GM23338 (cell line): ENCODE data around the gene SYNE2. TPM values are rescaled to one million over a fixed set of nuclear protein-coding genes. Genes with fewer than 3 reads are reported as not detected.

Experiments used
- ATAC-seq: fragments of 200-7000 bp; cut with Tn5 transposase; 3 replicates; pipeline ENCODE4 v1.9.1; 2020
- DNase-seq: peaks from one replicate; pipeline ENCODE4 v3.0.0-alpha.2; 2015; ENCODE audit warnings: low spot score
- H2AFZ ChIP-seq: fragments of 200-600 bp; sonication (generic); 2 replicates; pipeline ENCODE4 v1.8.0; 2016; ENCODE audit warnings: antibody characterized with exemption, mild to moderate bottlenecking, moderate library complexity
- H3F3A ChIP-seq: fragments of 200-600 bp; sonication (generic); replicated peaks from 2 replicates; pipeline ENCODE4 v1.8.0; 2017; ENCODE audit warnings: antibody characterized with exemption, mixed run types, low read depth
- H3K27ac ChIP-seq: fragments of 200-600 bp; sonication (generic); 2 replicates; pipeline ENCODE4 v1.6.1; 2016; ENCODE audit warnings: low read depth
- H3K27me3 ChIP-seq: fragments of 200-600 bp; sonication (generic); 2 replicates; pipeline ENCODE4 v1.8.0; 2016; ENCODE audit warnings: mild to moderate bottlenecking, mixed run types, moderate library complexity; ENCODE audit not compliant: insufficient read depth
- H3K36me3 ChIP-seq: fragments of 200-600 bp; sonication (generic); 2 replicates; pipeline ENCODE4 v1.8.0; 2016; ENCODE audit warnings: mild to moderate bottlenecking; ENCODE audit not compliant: insufficient read depth
- H3K4me1 ChIP-seq: fragments of 200-600 bp; sonication (generic); 2 replicates; pipeline ENCODE4 v1.8.0; 2016; ENCODE audit warnings: mild to moderate bottlenecking, moderate library complexity; ENCODE audit not compliant: insufficient read depth
- H3K4me2 ChIP-seq: fragments of 200-600 bp; sonication (generic); 2 replicates; pipeline ENCODE4 v1.7.1; 2017; ENCODE audit warnings: mixed run types
- H3K4me3 ChIP-seq: fragments of 200-600 bp; sonication (generic); 2 replicates; pipeline ENCODE4 v1.6.1; 2016; ENCODE audit warnings: mixed run types
- H3K79me2 ChIP-seq: fragments of 200-600 bp; sonication (generic); replicated peaks from 2 replicates; pipeline ENCODE4 v1.8.0; 2017; ENCODE audit warnings: mild to moderate bottlenecking; ENCODE audit not compliant: insufficient read depth
- H3K9me2 ChIP-seq: fragments of 200-600 bp; sonication (generic); 2 replicates; pipeline ENCODE4 v1.8.0; 2017; ENCODE audit not compliant: insufficient read depth
- H4K20me1 ChIP-seq: fragments of 200-600 bp; sonication (generic); replicated peaks from 2 replicates; pipeline ENCODE4 v1.8.0; 2017; ENCODE audit warnings: mild to moderate bottlenecking; ENCODE audit not compliant: insufficient read depth
- H3K27ac Mint-ChIP-seq: 2 replicates; pipeline ENCODE4 v1.8.0; 2020; ENCODE audit warnings: inconsistent platforms, mild to moderate bottlenecking, moderate library complexity, mixed read lengths
- H3K27me3 Mint-ChIP-seq: 3 replicates; pipeline ENCODE4 v1.8.0; 2022; ENCODE audit warnings: low read depth, mild to moderate bottlenecking, moderate library complexity, mixed read lengths, inconsistent platforms; ENCODE audit not compliant: insufficient read depth, poor library complexity
- H3K36me3 Mint-ChIP-seq: 3 replicates; pipeline ENCODE4 v1.8.0; 2021; ENCODE audit warnings: low read depth, mild to moderate bottlenecking, inconsistent platforms, moderate library complexity, mixed read lengths
- H3K4me1 Mint-ChIP-seq: 3 replicates; pipeline ENCODE4 v1.8.0; 2020; ENCODE audit warnings: mild to moderate bottlenecking, inconsistent platforms, mixed read lengths
- H3K4me3 Mint-ChIP-seq: 3 replicates; pipeline ENCODE4 v1.8.0; 2021; ENCODE audit warnings: moderate library complexity, mild to moderate bottlenecking, inconsistent platforms, mixed read lengths
- H3K9me3 Mint-ChIP-seq: 3 replicates; pipeline ENCODE4 v1.8.0; 2020; ENCODE audit warnings: moderate library complexity, mild to moderate bottlenecking, inconsistent platforms, mixed read lengths
- CREB1 ChIP-seq: fragments of 250-450 bp; sonication (Bioruptor Pico); IDR thresholded peaks from 2 replicates; pipeline ENCODE4 v1.5.0; 2020; ENCODE audit warnings: low read depth, mild to moderate bottlenecking, moderate library complexity
- EZH2 ChIP-seq: fragments of 200-600 bp; sonication (generic); IDR thresholded peaks from one replicate; pipeline ENCODE4 v1.8.0; 2017; ENCODE audit warnings: antibody characterized with exemption, mild to moderate bottlenecking, low read depth; ENCODE audit not compliant: unreplicated experiment
- EZH2phosphoT487 ChIP-seq: fragments of 200-600 bp; sonication (generic); IDR thresholded peaks from one replicate; pipeline ENCODE4 v1.8.1; 2018; ENCODE audit warnings: antibody characterized with exemption; ENCODE audit not compliant: unreplicated experiment
- JUNB ChIP-seq: IDR thresholded peaks from one replicate; pipeline ENCODE4 v1.6.1; 2016; ENCODE audit warnings: antibody characterized with exemption; ENCODE audit not compliant: unreplicated experiment
- NANOG ChIP-seq: IDR thresholded peaks from 2 replicates; pipeline ENCODE4 v1.6.1; 2016; ENCODE audit warnings: antibody characterized with exemption, borderline replicate concordance
- POLR2AphosphoS5 ChIP-seq: IDR thresholded peaks from 2 replicates; pipeline ENCODE4 v1.6.1; 2016; ENCODE audit warnings: antibody characterized with exemption, low read depth
- STAT1 ChIP-seq: IDR thresholded peaks from one replicate; pipeline ENCODE4 v1.6.1; 2016; ENCODE audit warnings: antibody characterized with exemption; ENCODE audit not compliant: unreplicated experiment
- ZNF114 ChIP-seq: fragments of 250-450 bp; sonication (Bioruptor Pico); IDR thresholded peaks from 2 replicates; pipeline ENCODE4 v1.5.0; 2020; ENCODE audit warnings: mild to moderate bottlenecking, moderate library complexity
- ZNF331 ChIP-seq: fragments of 250-450 bp; sonication (Bioruptor Pico); IDR thresholded peaks from 2 replicates; pipeline ENCODE4 v1.5.0; 2020; ENCODE audit warnings: low read depth, mild to moderate bottlenecking, moderate library complexity
- polyA plus RNA-seq: library from polyadenylated mRNA; unstranded; fragments of >200 nt; fragmentation: Nextera tagmentation; extraction: Ambion mirVana; gene quantifications from 2 replicates; pipeline ENCODE4 v1.2.1, GENCODE V29; 2016
- total RNA-seq: library from RNA; depleted of rRNA; stranded (reverse); fragments of >200 nt; shearing (Covaris generic); gene quantifications from 2 replicates; pipeline ENCODE4 v1.2.3, GENCODE V29; 2014
- TF ChIP-seq, protein P1 (sequence below): IDR thresholded peaks from one replicate; pipeline ENCODE4 v1.6.1; 2018; ENCODE audit warnings: antibody characterized with exemption; ENCODE audit not compliant: unreplicated experiment
- TF ChIP-seq, protein P2 (sequence below): IDR thresholded peaks from 2 replicates; pipeline ENCODE4 v1.6.1; 2016; ENCODE audit warnings: antibody characterized with exemption
- TF ChIP-seq, protein P3 (sequence below): fragments of 250-450 bp; sonication (Bioruptor Pico); IDR thresholded peaks from 2 replicates; pipeline ENCODE4 v1.5.0; 2020; ENCODE audit warnings: mild to moderate bottlenecking, moderate library complexity
- TF ChIP-seq, protein P4 (sequence below), 2 experiments: fragments of 200-600 bp in 1 of 2; sonication (generic) in 1 of 2; conservative IDR thresholded peaks; 2 replicates each; pipeline versions ENCODE4 v1.5.1 to v1.6.1; 2016 to 2017; ENCODE audit warnings: antibody characterized with exemption in 2 of 2, low read depth in 2 of 2, mild to moderate bottlenecking in 2 of 2, moderate library complexity in 1 of 2

SYNE2 gene
- total and polyA plus RNA-seq, 2 experiments from 2014 or later = 34.3 to 86.5 TPM

DNA sequence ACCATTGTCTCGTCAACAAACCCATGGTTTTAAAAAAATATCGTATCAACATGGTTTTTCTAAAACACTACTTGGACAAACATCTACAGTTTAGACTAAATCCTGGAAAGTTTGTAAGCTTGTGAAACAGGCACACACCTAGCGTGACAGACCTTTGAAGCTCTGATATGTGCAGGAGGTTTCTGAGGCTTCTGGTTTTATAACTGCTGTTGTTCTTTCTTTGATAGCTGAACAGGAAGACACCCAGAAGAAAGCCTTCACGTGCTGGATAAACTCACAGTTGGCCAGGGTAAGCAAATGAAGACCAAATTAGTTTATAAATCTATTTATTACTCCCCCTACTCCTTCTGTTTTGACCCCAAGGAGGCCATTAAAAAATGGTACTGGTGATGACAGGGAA lies 87.6 kb downstream of the SYNE2 start:
- H4K20me1 ChIP-seq = no peaks in the 10 kb centered on the region
- H3K9me3 Mint-ChIP-seq = no peaks in the 10 kb centered on the region
- H3K79me2 ChIP-seq = no peaks in the 10 kb centered on the region
- H3K36me3 Mint-ChIP-seq = peaks cover 14% of the 10 kb centered on the region; the same call in 2 of the 3 replicates
- no peak for DNase-seq
- no peaks in the 10 kb centered on the region for H3K27me3 Mint-ChIP-seq
- TF ChIP-seq, protein P1, sequence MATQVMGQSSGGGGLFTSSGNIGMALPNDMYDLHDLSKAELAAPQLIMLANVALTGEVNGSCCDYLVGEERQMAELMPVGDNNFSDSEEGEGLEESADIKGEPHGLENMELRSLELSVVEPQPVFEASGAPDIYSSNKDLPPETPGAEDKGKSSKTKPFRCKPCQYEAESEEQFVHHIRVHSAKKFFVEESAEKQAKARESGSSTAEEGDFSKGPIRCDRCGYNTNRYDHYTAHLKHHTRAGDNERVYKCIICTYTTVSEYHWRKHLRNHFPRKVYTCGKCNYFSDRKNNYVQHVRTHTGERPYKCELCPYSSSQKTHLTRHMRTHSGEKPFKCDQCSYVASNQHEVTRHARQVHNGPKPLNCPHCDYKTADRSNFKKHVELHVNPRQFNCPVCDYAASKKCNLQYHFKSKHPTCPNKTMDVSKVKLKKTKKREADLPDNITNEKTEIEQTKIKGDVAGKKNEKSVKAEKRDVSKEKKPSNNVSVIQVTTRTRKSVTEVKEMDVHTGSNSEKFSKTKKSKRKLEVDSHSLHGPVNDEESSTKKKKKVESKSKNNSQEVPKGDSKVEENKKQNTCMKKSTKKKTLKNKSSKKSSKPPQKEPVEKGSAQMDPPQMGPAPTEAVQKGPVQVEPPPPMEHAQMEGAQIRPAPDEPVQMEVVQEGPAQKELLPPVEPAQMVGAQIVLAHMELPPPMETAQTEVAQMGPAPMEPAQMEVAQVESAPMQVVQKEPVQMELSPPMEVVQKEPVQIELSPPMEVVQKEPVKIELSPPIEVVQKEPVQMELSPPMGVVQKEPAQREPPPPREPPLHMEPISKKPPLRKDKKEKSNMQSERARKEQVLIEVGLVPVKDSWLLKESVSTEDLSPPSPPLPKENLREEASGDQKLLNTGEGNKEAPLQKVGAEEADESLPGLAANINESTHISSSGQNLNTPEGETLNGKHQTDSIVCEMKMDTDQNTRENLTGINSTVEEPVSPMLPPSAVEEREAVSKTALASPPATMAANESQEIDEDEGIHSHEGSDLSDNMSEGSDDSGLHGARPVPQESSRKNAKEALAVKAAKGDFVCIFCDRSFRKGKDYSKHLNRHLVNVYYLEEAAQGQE = no peak
- no peak for TF ChIP-seq STAT1
- no peak for TF ChIP-seq ZNF331 (CRISPR knock-in tag)
- TF ChIP-seq EZH2phosphoT487 = no peak
- TF ChIP-seq EZH2 = no peak
- no peak for TF ChIP-seq POLR2AphosphoS5
- TF ChIP-seq NANOG = no peak
- TF ChIP-seq, protein P2, sequence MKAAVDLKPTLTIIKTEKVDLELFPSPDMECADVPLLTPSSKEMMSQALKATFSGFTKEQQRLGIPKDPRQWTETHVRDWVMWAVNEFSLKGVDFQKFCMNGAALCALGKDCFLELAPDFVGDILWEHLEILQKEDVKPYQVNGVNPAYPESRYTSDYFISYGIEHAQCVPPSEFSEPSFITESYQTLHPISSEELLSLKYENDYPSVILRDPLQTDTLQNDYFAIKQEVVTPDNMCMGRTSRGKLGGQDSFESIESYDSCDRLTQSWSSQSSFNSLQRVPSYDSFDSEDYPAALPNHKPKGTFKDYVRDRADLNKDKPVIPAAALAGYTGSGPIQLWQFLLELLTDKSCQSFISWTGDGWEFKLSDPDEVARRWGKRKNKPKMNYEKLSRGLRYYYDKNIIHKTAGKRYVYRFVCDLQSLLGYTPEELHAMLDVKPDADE = no peak
- TF ChIP-seq, protein P3, sequence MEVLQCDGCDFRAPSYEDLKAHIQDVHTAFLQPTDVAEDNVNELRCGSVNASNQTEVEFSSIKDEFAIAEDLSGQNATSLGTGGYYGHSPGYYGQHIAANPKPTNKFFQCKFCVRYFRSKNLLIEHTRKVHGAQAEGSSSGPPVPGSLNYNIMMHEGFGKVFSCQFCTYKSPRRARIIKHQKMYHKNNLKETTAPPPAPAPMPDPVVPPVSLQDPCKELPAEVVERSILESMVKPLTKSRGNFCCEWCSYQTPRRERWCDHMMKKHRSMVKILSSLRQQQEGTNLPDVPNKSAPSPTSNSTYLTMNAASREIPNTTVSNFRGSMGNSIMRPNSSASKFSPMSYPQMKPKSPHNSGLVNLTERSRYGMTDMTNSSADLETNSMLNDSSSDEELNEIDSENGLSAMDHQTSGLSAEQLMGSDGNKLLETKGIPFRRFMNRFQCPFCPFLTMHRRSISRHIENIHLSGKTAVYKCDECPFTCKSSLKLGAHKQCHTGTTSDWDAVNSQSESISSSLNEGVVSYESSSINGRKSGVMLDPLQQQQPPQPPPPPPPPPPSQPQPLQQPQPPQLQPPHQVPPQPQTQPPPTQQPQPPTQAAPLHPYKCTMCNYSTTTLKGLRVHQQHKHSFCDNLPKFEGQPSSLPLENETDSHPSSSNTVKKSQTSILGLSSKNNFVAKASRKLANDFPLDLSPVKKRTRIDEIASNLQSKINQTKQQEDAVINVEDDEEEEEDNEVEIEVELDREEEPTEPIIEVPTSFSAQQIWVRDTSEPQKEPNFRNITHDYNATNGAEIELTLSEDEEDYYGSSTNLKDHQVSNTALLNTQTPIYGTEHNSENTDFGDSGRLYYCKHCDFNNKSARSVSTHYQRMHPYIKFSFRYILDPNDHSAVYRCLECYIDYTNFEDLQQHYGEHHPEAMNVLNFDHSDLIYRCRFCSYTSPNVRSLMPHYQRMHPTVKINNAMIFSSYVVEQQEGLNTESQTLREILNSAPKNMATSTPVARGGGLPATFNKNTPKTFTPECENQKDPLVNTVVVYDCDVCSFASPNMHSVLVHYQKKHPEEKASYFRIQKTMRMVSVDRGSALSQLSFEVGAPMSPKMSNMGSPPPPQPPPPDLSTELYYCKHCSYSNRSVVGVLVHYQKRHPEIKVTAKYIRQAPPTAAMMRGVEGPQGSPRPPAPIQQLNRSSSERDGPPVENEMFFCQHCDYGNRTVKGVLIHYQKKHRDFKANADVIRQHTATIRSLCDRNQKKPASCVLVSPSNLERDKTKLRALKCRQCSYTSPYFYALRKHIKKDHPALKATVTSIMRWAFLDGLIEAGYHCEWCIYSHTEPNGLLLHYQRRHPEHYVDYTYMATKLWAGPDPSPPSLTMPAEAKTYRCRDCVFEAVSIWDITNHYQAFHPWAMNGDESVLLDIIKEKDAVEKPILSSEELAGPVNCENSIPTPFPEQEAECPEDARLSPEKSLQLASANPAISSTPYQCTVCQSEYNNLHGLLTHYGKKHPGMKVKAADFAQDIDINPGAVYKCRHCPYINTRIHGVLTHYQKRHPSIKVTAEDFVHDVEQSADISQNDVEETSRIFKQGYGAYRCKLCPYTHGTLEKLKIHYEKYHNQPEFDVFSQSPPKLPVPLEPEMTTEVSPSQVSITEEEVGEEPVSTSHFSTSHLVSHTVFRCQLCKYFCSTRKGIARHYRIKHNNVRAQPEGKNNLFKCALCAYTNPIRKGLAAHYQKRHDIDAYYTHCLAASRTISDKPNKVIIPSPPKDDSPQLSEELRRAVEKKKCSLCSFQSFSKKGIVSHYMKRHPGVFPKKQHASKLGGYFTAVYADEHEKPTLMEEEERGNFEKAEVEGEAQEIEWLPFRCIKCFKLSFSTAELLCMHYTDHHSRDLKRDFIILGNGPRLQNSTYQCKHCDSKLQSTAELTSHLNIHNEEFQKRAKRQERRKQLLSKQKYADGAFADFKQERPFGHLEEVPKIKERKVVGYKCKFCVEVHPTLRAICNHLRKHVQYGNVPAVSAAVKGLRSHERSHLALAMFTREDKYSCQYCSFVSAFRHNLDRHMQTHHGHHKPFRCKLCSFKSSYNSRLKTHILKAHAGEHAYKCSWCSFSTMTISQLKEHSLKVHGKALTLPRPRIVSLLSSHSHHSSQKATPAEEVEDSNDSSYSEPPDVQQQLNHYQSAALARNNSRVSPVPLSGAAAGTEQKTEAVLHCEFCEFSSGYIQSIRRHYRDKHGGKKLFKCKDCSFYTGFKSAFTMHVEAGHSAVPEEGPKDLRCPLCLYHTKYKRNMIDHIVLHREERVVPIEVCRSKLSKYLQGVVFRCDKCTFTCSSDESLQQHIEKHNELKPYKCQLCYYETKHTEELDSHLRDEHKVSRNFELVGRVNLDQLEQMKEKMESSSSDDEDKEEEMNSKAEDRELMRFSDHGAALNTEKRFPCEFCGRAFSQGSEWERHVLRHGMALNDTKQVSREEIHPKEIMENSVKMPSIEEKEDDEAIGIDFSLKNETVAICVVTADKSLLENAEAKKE = no peak
- TF ChIP-seq ZNF114 (CRISPR knock-in tag) = no peak
- TF ChIP-seq, protein P4, sequence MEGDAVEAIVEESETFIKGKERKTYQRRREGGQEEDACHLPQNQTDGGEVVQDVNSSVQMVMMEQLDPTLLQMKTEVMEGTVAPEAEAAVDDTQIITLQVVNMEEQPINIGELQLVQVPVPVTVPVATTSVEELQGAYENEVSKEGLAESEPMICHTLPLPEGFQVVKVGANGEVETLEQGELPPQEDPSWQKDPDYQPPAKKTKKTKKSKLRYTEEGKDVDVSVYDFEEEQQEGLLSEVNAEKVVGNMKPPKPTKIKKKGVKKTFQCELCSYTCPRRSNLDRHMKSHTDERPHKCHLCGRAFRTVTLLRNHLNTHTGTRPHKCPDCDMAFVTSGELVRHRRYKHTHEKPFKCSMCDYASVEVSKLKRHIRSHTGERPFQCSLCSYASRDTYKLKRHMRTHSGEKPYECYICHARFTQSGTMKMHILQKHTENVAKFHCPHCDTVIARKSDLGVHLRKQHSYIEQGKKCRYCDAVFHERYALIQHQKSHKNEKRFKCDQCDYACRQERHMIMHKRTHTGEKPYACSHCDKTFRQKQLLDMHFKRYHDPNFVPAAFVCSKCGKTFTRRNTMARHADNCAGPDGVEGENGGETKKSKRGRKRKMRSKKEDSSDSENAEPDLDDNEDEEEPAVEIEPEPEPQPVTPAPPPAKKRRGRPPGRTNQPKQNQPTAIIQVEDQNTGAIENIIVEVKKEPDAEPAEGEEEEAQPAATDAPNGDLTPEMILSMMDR (conservative IDR thresholded peaks at IDR 0.05; ENCODE audit: low read depth in 2 of 2) = no peak
- no peak for TF ChIP-seq CREB1 (CRISPR knock-in tag)
- TF ChIP-seq JUNB = no peak
- H3K27me3 ChIP-seq = no peaks in the 10 kb centered on the region
- no peaks in the 10 kb centered on the region for H3K4me1 ChIP-seq
- no peak overlapping the region for H3K4me3 Mint-ChIP-seq
- no peaks in the 10 kb centered on the region for H3K4me1 Mint-ChIP-seq
- H3K36me3 ChIP-seq = no peaks in the 10 kb centered on the region
- no peak overlapping the region for H3K27ac ChIP-seq
- no peak overlapping the region for H2AFZ ChIP-seq
- H3K27ac Mint-ChIP-seq = no peak overlapping the region
- no peak overlapping the region for H3K4me3 ChIP-seq
- ATAC-seq = no peak
- H3K9me2 ChIP-seq = peaks cover 7% of the 10 kb centered on the region; the same call in 1 of the 2 replicates
- no peak overlapping the region for H3K4me2 ChIP-seq
- H3F3A ChIP-seq = no peaks in the 10 kb centered on the region
